T-helper 2 cell treated with Interferon-gamma antibody and Interleukin-4, amounts not matched to agents 5 μg/mL and 100 μg/mL, for 36 hours (primary cell): ENCODE measurements around the gene STOML1.
"Not testable (repeated sequence)": the region's sequence is repeated elsewhere in the genome, so short reads cannot be mapped to it uniquely, and the experiment has no call there.

Source experiments
- DNase-seq: peaks from one replicate; pipeline ENCODE4 v3.0.0; 2021; ENCODE audit warnings: low spot score
- H3K27ac Mint-ChIP-seq: one replicate; pipeline ENCODE4 v1.8.0; 2021; ENCODE audit warnings: mild to moderate bottlenecking, mixed read lengths
- H3K27me3 Mint-ChIP-seq: one replicate; pipeline ENCODE4 v1.8.0; 2021; ENCODE audit warnings: low read depth, mixed read lengths
- H3K36me3 Mint-ChIP-seq: one replicate; pipeline ENCODE4 v1.8.0; 2021; ENCODE audit warnings: low read depth, mixed read lengths
- H3K4me1 Mint-ChIP-seq: one replicate; pipeline ENCODE4 v1.8.0; 2021; ENCODE audit warnings: low read depth, mixed read lengths
- H3K4me3 Mint-ChIP-seq: one replicate; pipeline ENCODE4 v1.8.0; 2022; ENCODE audit warnings: mild to moderate bottlenecking, moderate library complexity, mixed read lengths
- H3K9me3 Mint-ChIP-seq: one replicate; pipeline ENCODE4 v1.8.0; 2021; ENCODE audit warnings: mixed read lengths

Gene STOML1

DNA sequence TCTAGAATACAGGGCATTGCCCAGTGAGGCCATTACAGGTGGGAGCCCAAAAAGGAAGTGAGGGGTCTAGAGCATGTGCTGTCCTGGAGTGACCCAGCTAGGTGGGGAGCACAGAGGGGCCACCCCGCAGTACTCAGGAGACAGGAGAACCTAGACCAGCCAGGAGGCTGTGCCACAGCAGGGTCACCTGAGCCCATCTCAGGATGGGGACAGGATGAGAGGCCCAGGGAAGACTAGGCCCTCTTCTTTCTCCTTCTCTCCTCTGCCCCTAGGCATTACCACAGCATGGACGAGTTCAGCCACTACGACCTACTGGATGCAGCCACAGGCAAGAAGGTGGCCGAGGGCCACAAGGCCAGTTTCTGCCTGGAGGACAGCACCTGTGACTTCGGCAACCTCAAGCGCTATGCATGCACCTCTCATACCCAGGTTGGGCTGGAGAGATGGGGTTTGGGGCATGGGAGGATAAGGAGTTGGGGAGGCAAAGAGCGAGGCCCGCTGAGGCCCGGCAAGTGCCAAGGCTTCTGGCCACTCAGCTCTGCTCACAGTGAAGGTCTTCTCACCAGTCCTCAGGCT, 45.2 kb downstream of the STOML1 start:
- H3K36me3 Mint-ChIP-seq, result no peaks in the 10 kb centered on the region
- no peak overlapping the region for H3K4me3 Mint-ChIP-seq
- peaks cover 12% of the 10 kb centered on the region for H3K4me1 Mint-ChIP-seq
- H3K27ac Mint-ChIP-seq, result no peak overlapping the region
- peaks cover 4% of the 10 kb centered on the region for H3K27me3 Mint-ChIP-seq
- DNase-seq, result no peak
- no peaks in the 10 kb centered on the region for H3K9me3 Mint-ChIP-seq

DNA sequence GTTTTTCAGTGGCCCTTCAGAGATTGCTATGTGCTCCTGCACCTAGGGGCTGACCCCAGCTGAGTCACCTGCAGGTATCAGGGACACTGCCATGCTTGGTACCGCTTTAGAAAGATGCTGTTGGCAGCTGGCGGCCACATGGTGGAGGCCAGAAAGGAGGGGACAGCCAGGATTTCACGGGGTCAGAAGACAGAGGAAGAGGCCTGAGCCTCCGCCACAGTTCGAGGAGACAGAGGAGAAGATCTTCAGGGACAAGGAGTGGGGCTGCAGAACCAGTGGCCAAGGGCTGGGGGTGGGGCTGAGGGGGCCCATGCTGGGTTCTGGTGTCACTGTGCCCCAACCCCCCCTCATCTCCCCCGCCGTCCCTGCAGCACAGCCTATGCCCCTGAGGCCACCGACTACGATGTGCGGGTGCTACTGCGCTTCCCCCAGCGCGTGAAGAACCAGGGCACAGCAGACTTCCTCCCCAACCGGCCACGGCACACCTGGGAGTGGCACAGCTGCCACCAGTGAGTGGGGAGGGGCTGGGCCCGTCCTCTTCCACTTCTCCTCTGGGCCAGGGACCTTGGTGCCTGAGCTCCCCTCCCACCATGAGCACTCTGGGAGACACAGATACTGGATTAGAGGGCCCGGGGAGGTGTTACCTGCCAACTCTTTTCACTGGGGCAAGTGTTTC, 45.9 kb downstream of the STOML1 start:
- no peak overlapping the region for H3K4me3 Mint-ChIP-seq
- no peak overlapping the region for H3K27ac Mint-ChIP-seq
- H3K4me1 Mint-ChIP-seq, result peaks cover 15% of the 10 kb centered on the region
- H3K36me3 Mint-ChIP-seq, result no peaks in the 10 kb centered on the region
- no peaks in the 10 kb centered on the region for H3K9me3 Mint-ChIP-seq
- peaks cover 4% of the 10 kb centered on the region for H3K27me3 Mint-ChIP-seq
- DNase-seq, result no peak

DNA sequence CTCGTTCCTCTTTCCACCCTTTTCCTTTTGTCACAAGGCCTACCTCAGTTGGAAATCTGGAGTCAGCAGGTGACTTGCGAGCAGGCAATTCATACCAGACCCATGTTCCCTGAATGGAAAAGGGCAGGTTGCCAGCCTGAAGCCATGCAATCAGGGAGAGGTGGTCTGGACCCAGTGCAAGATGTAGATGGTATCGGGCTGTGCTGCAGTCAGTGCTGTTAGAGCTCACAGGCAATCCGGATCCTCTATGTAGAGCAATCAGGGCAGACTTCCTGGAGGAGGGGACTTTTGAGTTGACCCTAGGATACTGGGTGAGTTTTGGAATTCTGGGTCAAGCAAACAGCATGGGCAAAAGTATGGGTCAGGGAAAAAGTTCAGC, 47.0 kb downstream of the STOML1 start:
- DNase-seq, result no peak
- Mint-ChIP-seq H3K4me3 (no peak overlapping the region), H3K36me3 (no peaks in the 10 kb centered on the region), H3K27ac (no peak overlapping the region), H3K27me3 (peaks cover 4% of the 10 kb centered on the region), H3K9me3 (no peaks in the 10 kb centered on the region), H3K4me1 (peaks cover 12% of the 10 kb centered on the region)

DNA sequence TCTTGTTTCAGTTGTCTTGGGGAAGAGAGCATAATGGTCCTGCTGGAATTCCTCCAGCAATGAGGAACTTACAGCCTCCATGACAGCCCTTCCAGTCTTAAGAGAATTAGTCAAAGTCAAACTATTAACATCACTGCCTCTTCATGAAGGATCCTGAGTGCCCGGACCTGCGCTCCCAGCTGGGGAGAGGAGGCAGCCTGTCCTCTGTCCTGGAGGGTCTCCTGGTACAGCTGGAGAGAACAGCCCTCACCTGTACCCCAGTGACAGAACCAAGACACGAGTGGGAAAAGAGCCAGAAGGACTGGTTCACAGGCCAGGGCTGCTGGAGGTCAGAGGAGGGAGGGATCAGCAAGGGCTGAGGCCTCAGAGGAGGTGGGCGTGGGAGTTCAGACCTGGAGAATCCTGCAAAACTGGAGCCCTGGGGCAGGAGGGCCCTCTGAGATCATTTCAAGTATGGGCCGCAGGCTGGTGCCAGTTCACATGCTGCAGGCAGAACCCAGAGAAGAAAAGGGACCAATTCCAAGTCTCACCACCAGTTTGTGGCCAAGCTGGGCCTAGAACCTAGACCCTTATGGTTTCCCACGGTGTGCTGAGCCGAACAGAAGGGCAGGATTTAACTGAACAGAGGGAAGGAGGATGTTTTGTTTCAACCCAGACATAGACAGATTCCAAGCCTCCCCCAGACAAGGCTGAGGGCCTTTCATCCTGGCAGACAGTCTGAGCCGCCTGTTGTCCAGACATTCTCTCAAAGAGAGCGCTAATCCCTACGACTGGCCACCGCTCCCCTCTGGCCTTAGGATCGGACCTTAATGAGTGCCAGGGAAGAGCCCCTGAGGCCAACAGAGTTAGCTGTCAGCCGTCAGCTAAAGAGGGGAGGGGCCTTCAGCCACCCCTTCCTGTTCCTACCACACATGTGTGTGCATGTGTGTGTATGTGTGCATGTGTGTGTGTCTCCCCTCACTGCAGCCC, 47.6 kb downstream of the STOML1 start:
- no peak overlapping the region for H3K4me3 Mint-ChIP-seq
- no peak for DNase-seq
- peaks cover 4% of the 10 kb centered on the region for H3K27me3 Mint-ChIP-seq
- no peaks in the 10 kb centered on the region for H3K36me3 Mint-ChIP-seq
- H3K27ac Mint-ChIP-seq, result no peak overlapping the region
- peaks cover 12% of the 10 kb centered on the region for H3K4me1 Mint-ChIP-seq
- no peaks in the 10 kb centered on the region for H3K9me3 Mint-ChIP-seq

DNA sequence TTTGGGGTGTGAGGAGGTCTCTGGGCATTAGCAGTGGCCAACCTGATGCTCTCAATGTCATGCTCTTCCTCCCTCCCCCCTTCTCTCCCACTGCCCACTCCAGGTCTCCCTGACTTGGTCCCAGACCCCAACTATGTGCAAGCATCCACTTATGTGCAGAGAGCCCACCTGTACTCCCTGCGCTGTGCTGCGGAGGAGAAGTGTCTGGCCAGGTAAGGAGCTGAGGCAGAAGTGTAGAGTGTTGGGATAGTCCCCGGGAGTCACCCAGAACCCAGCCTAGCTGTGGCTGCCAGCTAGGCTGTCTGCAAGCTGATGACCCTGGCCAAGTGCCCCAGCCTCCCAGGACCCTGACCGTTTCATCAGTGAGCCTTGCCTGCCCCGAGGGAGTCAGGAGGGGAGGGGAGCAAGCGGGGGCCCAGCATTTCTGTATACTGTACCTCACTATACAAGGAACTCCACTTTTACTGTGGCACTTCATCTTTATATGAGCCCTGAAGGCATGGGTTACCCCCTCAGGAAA, 49.3 kb downstream of the STOML1 start:
- peaks cover 12% of the 10 kb centered on the region for H3K4me1 Mint-ChIP-seq
- H3K4me3 Mint-ChIP-seq, result no peak overlapping the region
- H3K27me3 Mint-ChIP-seq, result peaks cover 4% of the 10 kb centered on the region
- H3K36me3 Mint-ChIP-seq, result no peaks in the 10 kb centered on the region
- DNase-seq, result no peak
- H3K27ac Mint-ChIP-seq, result no peak overlapping the region
- H3K9me3 Mint-ChIP-seq, result no peaks in the 10 kb centered on the region

DNA sequence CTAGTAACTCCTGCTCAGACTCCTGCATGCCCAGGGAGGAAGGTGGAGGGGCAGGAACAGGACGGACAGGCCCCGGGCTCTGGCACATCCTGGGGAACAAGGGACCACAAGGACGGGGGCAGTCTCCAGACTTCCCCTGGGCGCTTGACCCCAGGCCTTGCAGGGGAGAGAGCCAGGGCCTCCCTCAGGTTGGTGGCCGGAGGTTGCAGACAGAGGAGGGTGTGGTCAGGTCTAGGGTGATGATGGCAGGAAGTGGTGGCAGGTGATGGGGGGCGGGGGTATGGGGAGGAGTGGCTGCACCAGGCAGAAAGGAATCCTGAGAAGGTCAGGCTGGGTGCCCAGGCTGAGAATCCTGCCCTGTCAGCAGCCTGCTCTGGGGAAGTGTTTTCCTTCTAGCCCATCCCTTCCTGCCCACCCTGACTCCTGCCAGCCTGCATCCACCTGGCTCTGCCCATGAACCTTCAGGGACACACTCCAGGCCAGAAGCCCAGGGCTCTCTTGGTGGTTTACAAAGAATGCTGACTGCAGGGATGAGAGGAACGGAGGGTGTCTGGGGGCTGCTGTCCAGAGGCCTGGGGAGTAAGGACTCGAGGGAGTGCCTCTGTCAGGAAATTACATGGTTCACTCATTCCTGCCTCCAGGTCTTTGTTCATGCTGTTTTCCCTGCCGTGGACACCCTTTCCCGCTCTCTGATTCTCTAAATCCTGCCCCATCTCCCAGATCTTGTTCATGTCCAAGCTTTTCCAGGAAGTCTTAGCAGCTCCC, 50.0 kb downstream of the STOML1 start:
- H3K9me3 Mint-ChIP-seq, result no peaks in the 10 kb centered on the region
- no peaks in the 10 kb centered on the region for H3K36me3 Mint-ChIP-seq
- no peak overlapping the region for H3K27ac Mint-ChIP-seq
- no peak for DNase-seq
- H3K27me3 Mint-ChIP-seq, result peaks cover 2% of the 10 kb centered on the region
- peaks cover 12% of the 10 kb centered on the region for H3K4me1 Mint-ChIP-seq
- H3K4me3 Mint-ChIP-seq, result no peak overlapping the region

DNA sequence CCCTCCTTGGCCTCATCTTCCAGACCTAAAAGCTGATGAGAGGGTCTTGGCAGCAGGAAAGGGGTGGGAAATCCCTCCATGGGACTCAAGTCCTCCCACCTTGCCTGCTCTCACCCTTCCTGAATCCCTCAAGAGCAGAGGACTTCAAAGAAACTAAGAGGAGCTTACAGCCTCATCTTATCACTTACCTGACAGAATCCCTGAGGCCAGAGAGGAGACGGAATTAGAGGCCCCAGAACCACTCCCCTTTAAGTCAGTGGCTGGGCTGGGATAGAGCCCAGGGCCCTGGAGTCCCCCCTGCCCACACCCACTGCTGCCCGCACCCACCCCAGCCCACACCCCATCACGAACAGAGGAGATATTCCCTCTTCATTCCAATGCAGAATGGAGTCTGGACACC, 50.6 kb downstream of the STOML1 start:
- no peaks in the 10 kb centered on the region for H3K36me3 Mint-ChIP-seq

GRCh38 chr15:73941044-73941443, 51.1 kb downstream of the STOML1 start:
- no peaks in the 10 kb centered on the region for H3K36me3 Mint-ChIP-seq
- no peak overlapping the region for H3K4me3 Mint-ChIP-seq
- no peaks in the 10 kb centered on the region for H3K9me3 Mint-ChIP-seq
- no peak overlapping the region for H3K27ac Mint-ChIP-seq
- DNase-seq, result no peak
- peaks cover 2% of the 10 kb centered on the region for H3K27me3 Mint-ChIP-seq
- peaks cover 12% of the 10 kb centered on the region for H3K4me1 Mint-ChIP-seq

More for the DNA sequence above, 50.6 kb downstream of the STOML1 start:
- Mint-ChIP-seq H3K4me1 (peaks cover 12% of the 10 kb centered on the region), H3K4me3 (no peak overlapping the region), H3K9me3 (no peaks in the 10 kb centered on the region), H3K27ac (peak overlapping the region; percentile 36), H3K27me3 (peaks cover 2% of the 10 kb centered on the region)
- DNase-seq, result no peak

GRCh38 chr15:73940061-73940981, 51.8 kb downstream of the STOML1 start:
- Mint-ChIP-seq H3K27me3 (peaks cover 2% of the 10 kb centered on the region), H3K4me3 (no peak overlapping the region), H3K36me3 (no peaks in the 10 kb centered on the region), H3K27ac (no peak overlapping the region), H3K4me1 (peaks cover 12% of the 10 kb centered on the region), H3K9me3 (no peaks in the 10 kb centered on the region)
- no peak for DNase-seq

- DNase-seq, result no peak
- Mint-ChIP-seq H3K4me3 (no peak overlapping the region), H3K9me3 (no peaks in the 10 kb centered on the region), H3K27me3 (peaks cover 2% of the 10 kb centered on the region), H3K36me3 (no peaks in the 10 kb centered on the region), H3K4me1 (peaks cover 12% of the 10 kb centered on the region), H3K27ac (no peak overlapping the region)
These were observed 53.0 kb downstream of the STOML1 start for GRCh38 chr15:73939138-73939537.

DNA sequence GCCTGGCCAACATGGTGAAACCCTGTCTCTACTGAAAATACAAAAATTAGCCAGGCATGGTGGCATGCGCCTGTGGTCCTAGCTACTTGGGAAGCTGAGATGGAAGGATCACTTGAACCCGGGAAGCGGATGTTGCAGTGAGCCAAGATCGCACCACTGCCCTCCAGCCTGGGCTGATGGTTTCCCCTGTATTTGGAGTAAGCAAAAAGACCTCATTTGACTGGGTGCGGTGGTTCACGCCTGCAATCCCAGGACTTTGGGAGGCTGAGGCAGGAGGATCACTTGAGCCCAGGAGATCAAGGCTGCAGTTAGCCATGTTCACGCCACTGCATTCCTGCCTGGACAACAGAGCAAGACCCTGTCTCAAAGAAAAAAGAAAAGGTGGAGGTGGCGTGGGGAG, 53.6 kb downstream of the STOML1 start:
- peaks cover 12% of the 10 kb centered on the region for H3K4me1 Mint-ChIP-seq
- not testable (repeated sequence) for H3K4me3 Mint-ChIP-seq, DNase-seq, H3K27ac Mint-ChIP-seq, H3K36me3 Mint-ChIP-seq, H3K9me3 Mint-ChIP-seq, H3K27me3 Mint-ChIP-seq

DNA sequence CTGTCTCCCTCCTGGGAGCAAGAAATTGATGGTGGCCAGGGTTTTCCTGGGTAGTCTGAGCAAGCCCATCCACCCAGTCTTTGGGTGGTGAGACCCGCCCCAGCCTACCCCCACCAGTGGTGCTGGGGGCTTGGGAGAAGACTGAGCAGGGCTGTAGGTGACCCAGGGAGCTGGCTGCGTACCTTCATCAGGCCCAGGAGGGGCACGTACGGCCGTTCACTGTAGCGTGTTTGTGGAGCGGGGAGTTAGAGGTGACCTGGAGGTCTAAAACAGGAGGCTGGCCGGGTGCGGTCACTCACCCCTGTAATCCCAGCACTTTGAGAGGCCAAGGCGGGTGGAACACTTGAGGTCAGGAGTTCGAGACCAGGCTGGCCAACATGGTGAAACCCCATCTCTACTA, 54.4 kb downstream of the STOML1 start:
- DNase-seq, result no peak
- Mint-ChIP-seq H3K4me1 (peaks cover 12% of the 10 kb centered on the region), H3K27ac (no peak overlapping the region), H3K4me3 (no peak overlapping the region), H3K27me3 (no peaks in the 10 kb centered on the region), H3K36me3 (no peaks in the 10 kb centered on the region), H3K9me3 (no peaks in the 10 kb centered on the region)

GRCh38 chr15:73937296-73937695, 54.8 kb downstream of the STOML1 start:
- no peaks in the 10 kb centered on the region for H3K36me3 Mint-ChIP-seq
- DNase-seq, result no peak
- no peak overlapping the region for H3K4me3 Mint-ChIP-seq
- no peak overlapping the region for H3K27ac Mint-ChIP-seq
- peaks cover 8% of the 10 kb centered on the region for H3K4me1 Mint-ChIP-seq
- no peaks in the 10 kb centered on the region for H3K27me3 Mint-ChIP-seq
- no peaks in the 10 kb centered on the region for H3K9me3 Mint-ChIP-seq
